ENCODE results near the gene RSPH1.
A peak's percentile ranks its signal among the peaks of the same experiment; 100 is the strongest.

Gene RSPH1

DNA sequence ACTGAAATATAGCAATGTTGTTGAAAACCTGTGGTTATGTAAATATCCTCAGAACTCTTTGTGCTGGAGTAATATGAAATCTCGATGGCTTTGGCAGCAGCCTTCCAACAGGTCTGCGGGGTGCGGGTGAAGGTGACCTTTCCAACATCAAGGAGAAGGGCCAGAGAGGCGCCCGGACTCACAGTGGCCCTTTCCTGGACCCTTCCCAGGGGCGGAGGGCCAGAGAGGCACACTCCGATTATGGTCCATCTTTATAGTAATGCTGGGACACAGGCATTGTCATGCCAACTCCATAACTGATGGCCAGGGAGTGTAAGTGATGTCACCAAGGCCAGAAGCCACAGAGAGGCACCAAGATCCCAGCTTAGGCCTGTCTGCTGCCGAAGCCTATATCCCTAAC is 35.7 kb upstream of the RSPH1 start:
- no peak for DNase-seq

DNA sequence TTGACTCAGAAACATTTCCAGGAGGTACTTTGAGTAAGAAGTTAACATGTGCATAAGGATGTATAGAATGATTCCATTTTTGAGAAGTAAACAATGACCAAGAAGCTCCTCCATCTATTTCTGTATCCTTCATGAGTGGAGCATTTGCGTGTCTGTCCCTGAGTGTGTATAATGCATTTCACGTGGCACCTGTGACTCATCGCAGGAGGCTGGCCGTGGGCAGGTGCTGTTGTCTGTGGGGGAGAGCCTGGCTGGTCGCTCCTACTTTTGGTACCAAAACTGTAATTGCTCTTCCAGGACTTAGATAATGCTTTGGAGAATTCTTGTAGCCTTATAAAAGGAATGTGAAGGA is 34.1 kb upstream of the RSPH1 start:
- no peak for DNase-seq

DNA sequence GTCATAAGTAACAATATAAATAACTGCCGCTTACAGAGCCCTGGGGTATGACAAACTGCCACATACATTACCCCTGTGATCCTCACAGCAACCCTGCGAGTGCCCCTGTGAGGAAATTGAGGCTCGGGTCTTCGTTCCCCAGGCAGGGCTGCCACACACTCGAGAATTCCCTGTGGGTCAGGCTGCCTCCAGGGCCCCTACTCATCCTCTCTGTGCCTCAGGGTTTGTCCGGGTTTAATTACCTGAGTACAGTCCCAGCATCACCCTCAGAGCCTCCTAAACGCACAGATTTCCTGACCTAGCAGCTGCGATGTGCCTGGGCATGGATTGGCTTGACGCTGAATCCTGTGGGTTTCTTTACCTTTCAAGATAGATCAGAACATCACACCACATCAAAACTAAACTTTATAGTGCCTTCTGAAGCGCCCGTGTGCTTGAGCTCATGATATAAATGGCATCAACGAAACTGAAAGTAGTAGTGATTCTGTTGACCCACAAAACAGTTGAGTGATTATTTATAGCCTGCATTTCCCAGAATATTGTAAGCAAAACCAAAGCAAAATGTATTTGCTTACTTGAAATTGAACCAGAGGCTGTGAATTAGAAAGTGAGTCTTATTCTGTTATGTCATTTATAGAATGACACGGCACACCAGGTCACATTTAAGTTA is 31.6 kb upstream of the RSPH1 start:
- peak; percentile 75 for DNase-seq

DNA sequence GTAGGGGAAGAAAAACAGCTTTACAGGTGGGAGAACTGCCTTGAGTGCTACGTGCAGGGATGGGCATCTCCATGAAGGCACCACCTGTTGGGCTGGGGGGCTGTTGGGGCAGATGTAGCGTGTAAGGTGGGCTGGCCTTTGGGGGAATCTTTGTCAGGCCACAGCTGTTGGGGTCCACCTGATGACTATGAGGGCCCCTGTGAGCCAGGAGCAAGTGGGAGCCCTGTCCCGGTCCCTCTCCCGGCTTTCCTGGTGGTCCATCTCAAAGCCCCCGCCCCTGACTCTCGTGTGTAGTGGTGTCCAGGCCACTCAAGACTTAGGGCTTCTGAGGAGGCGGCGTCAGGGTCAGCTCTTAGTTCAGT is 31.1 kb upstream of the RSPH1 start:
- DNase-seq = no peak

DNA sequence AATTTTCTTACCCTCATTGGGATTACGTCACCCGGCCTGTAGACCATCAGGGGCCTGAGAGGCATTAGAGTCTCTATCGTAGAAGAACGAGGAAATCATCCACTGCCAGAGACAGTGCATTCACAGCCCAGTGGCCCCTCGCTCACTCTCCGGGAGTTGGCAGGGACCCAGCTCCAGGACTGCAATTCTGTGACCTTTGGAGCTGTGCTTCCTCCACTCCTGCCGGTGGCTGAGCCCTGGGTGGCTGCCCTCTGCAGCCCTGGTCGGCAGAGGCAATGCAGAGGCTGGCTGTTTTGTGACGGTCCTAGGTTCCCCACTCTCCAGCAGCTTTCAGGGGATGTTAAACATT is 30.3 kb upstream of the RSPH1 start:
- DNase-seq = no peak

DNA sequence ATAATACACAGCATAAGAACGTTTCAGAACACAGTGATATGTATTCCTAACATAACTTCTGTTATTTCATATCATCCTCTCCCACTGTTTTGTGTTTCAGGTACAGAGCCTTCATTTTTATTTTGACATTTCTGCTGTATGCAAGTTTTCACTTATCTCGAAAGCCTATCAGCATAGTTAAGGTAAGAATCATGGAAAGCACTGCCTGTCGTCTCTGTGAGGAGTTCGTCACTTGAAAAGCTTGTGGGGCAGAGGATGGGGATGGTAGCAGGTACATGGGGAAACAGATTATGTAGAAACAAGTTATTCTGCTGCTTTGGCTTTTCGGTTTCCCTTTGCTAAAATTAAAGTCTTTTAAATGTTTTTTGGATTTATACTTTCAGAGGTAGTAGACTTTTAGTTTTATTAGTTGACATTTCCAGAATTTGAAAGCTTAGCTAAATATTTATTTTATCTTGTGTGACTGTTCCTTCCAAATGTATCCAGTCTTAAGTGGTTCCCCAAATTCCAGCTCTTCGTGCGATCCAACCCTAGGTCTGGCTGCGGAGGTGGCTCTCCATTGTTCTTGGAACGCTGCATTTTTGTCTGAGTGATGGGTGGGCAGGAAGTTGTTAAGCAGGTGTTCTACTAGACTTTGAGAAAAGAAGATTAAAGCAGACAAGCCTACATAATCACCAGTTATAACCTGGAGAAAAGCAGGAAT is 29.8 kb upstream of the RSPH1 start:
- DNase-seq = no peak

DNA sequence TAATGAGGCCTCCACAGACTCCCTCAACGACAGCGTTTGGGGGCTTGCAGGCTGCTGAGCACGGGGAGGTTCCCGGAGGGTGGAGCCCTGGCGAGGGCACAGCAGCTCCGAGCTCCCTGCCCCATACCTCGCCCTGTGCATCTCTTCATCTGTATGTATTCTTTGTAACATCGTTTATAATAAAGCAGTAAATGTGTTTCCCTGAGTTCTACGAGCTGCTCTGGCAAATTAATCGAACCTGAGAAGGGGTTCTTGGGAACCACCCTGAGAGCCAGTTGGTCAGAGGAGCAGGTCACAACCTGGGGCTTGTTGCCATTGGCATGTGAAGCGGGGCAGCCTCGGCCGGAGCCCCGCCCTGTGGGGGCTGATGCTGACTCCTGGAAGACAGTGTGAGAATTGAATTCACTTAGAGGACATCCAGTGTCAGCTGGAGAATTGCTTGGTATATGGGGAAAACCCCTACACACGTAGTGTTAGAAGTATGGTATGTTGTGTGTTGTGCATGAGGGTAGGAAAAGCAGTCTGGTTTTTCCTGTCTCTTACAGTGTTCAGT is 29.1 kb upstream of the RSPH1 start:
- no peak for DNase-seq

DNA sequence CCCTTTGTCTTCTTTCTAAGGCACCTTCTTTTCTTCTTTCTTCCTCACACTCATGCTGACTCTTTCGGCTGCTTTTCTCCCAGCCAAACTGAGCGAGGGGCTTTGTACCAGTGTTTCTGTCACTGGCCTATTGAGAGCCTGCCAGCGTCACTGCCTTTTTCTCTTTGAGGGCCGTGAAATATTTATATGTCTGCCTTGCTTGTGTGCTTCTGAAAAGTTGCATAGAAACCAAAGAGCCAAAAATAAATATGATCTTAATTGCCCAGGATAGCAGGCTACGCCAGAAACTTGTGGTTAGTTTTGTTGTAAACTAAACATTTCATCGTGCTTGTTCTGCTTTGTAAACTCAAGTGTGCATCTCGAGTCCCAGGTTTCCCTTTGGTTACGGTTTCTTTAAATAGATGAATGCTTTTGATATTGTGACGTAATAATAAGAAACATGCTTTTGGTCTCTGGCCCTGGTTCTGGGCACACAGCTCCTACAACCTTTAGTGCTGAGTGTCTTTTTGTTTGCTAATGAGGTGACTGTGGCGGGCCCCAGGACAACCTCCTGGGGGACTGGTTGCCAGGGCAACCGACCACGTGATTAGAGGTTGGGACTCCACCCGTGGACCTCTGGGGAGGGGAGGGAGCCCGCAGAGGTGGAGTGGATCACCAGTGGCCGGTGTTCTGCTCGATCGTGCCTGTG is 28.5 kb upstream of the RSPH1 start:
- peak; percentile 69 for DNase-seq

DNA sequence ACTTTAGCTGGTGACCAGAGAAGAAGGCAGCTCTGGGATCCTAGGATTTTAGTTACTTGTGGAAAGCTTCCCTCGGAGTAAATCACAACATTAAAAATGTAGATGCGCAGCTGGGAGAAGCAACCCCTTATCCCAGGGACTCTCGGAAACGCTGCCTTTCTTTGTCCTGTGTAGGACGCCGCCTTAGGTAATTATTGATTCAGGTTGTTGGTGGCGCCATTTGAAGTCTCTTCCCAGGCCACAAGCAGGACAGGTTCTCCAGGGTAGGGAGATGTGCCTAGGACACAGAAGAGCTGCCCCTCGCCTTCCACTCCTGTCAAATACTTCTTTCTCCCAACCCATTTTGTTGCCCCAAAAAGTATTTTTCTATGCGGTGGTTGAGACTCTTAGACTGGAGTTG is 27.9 kb upstream of the RSPH1 start:
- DNase-seq = no peak

DNA sequence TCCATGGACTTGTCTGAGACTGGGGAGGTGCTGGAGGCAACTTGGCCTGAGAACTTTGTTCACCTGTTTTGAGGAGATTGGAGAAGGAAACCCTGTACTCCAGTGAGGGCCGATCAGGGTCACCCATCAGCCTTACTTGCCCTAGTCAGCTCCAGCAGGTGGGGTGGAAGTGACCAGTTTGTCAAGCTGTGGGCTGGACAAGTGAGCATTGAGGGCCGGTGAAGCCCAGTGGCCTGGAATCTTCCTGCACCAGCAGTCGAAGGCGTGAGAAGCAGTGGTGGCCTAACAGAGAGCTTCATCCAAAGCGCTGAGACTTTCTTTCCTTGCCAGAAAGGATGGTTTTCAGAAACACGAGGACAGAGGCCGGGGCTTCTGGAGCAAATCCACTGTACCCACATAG is 27.2 kb upstream of the RSPH1 start:
- DNase-seq = no peak

DNA sequence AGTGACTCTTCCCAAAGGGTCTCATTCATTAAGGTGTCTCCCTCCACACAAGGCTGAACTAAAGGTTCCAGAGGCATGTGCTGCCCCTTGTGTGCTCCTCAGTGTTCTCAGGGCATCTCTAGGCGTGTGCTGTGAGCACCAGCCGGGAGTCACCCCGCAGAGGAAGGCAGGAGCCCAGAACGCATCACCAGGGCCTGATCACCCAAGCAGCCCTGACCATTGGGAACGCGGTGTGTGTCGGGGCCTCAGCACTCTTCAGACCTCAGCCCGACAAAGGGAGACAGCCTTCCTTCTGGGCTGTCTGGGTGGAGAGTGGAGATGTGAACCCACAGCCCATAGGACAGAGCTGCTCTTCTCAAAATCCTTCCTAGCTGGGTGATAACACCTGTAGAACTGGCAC is 26.7 kb upstream of the RSPH1 start:
- no peak for DNase-seq

DNA sequence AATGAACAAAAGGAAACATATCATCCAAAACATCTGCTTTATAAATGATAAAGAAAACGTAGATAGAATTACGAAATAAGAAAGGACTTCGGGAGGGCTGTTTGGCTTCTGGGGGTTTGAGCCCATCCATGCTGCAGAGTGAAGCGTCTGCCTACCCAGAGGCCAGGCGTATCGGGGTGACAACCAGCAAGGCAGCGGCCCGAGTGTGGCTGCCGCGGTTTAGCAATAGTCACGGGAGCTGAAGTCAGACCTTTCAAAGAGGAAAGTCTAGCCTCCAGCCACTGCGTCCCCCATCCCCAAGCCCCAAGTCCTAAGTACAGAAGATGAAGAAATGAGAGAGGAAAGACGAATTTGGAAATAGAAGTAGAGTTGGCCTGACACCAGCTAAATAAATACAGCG is 26.2 kb upstream of the RSPH1 start:
- no peak for DNase-seq

DNA sequence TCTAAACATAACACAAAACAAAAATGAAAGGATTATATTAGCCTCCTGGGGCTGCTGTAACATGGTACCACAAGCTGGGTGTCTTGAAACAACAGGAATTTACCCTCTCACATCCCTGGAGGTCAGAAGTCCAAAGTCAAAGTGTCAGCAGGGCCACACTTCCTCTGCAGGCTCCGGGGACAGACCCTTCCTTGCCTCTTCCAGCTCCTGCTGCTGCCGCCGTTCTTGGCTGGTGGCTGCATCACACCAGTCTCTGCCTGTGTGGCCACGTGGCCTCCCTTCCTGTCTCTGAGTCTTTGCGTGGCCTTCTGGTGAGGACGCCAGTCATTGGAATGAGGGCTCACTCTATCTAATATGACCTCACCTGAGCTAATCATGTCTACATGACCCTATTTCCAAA is 25.8 kb upstream of the RSPH1 start:
- DNase-seq = no peak

DNA sequence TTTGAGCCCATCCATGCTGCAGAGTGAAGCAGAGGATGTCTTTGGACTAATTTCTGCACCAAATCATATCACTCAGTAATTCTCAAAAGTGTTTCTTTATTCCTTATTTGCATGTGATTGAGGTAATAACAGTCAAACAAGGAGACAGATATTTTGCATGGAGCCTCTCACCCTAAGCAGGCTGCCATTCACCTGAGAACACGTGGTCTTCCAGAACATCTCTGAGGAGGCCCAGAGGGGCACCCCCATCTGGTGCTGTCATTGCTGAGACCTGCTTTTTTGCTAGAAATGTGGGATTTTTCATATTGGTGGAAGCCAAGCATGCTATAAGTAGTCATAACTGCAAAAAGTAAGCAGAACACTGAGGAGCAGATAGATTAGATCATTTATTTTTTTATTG is 25.4 kb upstream of the RSPH1 start:
- DNase-seq = no peak

DNA sequence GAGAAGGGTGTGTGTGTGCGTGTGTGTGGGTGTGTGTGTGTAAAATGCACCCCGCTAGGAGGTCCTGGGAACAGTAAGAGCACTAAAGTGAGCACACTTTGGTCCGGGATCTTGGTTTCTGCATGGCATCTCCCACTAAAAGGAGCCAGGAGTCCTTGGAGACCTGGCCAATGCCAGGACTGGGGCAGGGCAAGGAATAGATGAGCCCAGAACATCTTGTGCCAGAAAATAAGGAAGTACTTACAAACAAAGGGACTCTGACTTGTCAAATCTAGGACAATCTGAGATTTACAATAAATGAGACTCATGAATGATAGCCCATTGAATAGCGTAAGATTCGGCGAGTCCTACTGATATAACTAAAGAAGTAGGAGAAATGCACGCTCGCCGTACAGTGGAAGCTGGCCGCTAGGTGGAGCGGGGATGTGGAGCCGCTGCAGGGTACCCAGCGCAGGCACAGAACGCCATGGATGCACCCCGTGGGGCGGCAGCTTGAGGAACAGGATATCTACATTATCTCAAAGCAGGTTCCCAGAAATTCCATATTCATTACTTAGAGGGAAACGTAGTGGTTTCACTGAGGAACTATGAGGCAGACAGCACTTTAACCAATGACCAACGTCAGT is 24.7 kb upstream of the RSPH1 start:
- DNase-seq = no peak

DNA sequence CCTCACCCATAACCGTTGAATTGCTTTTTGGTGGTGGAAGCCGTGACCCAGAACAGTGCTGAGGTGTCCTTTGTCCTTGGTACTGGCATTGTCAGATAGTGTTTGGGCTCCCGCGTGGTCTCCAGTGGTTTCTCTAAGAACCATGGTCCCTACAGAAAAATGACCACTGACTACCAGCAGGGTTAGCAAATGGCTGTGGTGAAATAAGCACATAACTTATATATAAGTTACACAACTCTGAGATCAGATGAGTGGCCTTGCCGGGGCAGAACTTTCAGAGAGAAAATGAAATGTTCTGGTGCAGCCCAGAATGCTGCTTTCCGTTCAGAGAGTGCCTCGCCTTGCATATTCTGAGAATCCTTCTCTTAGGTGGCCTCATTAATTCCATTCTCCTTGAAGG is 22.6 kb upstream of the RSPH1 start:
- DNase-seq = no peak

DNA sequence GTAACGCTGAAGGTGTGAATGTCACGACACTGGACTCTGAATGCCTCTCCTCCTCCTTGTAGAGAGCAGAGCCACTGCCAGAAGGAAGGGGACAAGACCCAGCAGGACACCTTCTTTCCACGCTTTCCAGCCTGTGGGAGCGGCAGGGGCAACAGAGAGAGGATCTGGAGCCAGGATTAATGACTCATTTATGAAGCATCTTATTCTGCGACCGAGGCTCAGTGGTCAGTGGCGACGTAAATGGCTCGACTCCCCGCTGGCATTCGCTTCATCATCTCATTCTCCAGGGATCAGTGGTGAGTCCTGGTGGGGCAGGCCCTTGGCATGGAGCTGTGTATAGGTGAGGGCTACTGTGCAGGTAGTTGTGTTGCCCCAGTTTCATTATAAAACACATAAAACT is 22.2 kb upstream of the RSPH1 start:
- no peak for DNase-seq

DNA sequence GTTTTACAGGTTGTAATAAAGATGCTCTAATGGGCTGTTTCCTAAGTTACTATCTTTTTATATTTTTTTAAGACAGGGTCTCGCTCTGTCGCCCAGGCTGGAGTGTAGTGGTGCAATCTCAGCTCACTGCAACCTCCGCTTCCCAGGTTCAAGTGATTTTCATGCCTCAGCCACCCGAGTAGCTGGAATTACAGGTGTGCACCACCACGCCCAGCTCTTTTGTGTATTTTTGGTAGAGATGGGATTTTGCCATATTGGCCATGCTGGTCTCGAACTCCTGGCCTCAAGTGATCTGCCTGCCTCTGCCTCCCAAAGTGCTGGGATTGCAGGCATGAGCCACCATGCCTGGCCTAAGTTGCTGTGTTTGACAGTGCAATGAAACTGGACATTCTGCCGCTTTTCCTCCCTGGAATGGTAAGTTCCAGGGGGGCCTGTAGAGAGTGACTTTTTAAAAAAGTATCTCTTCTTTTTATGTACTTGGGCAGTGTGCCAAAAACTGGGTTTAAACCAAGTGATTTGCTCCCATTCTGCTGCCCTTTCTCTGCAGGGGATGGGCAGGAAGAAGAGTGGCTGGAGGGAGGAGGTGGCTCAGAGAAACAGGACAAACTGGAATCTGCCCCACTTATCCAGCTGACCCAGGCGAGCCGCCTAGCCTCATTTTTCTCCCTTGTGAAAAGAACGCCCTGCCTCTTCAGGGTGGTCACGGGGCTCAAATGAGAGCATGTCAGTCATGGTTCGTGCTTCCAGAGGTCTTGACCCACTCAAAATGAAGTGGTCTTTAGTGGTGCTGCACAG is 19.9 kb upstream of the RSPH1 start:
- DNase-seq = no peak

DNA sequence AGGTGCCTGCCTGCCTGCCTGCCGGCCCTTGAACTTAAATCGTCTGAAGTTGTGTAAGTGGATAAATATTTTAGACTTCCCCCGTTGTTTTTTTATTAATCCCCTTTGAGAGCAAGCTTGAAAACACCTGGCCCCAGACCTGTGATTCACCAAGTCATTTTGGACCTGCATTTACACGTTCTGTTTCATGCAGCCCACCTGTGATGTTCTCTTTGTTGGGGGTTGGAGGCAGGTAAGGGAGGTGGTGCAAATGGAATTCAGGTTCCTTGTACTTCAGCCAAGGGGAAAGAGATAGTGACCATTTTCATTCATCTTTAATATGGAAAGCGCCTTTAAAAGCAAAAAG is 18.8 kb upstream of the RSPH1 start:
- no peak for DNase-seq

DNA sequence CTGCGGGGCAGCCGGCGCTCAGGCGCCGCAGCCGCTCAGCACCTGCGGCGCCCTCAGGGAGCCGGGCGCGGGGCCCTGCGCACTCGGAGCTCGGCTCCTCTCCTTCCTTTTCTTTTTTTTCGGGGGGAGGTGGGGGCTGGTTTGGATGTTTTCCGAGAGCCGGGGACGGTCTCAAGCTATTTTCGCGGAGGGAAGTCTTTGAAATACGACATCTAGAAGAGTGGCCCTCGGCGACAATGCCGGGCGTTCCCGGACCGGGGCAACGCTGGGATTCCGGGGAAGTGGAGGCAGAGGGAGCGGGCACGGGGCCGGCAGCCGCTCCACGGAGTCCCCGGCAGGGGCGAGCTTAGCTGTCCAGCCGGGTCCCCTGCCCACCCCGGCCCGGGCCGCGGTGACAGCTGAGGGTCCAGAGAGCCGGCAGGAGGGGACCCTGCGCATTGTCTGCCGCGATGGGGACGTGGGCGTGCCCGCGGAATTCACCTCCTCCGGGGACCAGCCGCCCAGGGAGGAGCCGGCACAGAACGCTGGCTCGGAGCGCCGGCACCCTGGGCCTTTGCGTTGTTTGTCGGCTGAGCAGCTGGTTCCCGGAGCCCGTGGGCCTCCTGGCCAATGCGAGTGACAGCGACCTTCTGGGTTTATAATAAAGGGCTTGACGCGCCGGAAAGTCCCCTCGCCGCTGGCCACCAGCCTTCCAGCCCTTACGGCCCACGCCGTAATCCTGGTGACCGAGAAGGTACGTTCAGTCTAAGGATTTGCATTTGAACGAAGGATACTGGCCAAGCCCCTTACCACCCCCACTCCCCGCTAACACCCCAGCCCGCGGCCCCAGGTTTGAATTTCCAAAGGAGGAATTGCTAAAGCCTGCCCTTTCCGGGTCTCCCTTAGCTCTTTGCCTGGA is 18.2 kb upstream of the RSPH1 start:
- no peak for DNase-seq

DNA sequence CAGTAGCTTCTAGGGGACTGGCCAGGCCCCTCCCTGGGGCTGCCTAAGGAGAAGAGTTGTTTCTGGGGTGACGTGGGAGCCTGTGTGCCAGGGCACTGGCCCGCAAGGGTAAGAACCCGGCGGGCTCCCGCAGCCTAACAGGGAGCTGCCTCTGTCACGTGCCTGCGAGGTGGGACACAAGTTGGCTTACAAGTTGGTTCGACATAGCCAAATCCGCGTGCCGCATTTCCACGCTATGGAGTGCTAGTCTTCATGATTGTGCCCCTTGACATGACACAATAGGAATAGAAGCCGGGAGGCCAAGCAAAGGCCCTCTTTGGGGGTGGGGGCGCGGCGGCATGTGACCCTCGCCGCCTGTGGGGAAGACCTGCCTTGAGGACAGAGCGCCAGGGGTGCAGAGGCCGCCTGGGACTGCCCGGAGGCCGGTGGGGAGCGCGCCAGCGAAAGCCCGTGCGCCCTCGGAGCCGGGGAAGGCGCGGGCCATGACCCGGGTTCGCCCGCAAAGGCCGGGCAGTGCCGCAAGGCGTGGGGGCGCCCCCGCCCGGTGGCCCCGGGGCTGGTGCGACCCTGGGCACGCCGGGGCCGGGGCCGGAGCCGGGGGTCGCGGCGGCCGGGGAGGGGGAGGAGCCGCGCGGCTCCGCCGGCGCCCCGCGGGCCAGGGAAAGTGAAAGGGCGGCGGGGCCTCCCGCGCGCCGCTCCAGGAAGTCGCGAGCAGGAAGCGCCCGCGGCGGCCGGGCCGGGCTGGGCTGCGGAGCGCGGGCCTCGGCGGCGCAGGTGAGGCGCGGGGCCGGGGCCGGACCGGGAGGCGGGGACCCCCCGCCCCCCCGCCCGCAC is 17.3 kb upstream of the RSPH1 start, which contains the start of gene SLC37A1:
Gene SLC37A1, plus strand, starts transcription at position 702 of the 834 bp plus-strand sequence. CDS start 4,603 bp downstream, outside the sequence.
- no peak for DNase-seq

Data from MV-4-11 (cell line).